ENCODE data around the gene CNTNAP4.

CNTNAP4 gene

DNA sequence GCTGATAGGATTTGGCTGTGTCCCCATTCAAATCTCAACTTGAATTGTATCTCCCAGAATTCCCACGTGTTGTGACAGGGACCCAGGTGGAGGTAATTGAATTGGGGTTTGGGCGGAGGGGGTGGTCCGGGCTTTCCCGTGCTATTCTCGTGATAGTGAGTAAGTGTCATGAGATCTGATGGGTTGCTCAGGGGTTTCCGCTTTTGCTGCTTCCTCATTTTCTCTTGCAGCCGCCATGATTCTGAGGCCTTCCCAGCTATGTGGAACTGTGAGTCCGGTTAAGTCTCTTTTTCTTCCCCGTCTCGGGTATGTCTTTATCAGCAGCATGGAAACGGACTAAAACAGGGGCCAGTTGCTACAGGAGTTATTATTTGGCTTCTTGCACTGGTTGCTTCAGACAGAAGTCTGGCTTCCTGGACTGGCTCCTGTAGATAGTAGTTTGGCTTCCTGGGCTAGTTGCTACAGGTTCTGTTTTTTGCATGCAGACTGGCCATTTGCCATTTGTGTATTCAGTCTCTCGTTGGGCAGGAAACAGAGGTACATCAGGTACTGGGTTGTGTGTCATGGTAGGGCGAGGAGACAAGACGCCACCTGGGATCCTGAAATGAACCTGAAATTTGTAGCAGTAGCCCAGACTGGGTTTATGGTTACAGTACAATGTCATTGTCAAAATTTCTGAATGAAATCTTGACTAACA, 32.6 kb downstream of the CNTNAP4 start:
- DNase-seq (ENCODE audit: low read depth in 2 of 2), result no peak

DNA sequence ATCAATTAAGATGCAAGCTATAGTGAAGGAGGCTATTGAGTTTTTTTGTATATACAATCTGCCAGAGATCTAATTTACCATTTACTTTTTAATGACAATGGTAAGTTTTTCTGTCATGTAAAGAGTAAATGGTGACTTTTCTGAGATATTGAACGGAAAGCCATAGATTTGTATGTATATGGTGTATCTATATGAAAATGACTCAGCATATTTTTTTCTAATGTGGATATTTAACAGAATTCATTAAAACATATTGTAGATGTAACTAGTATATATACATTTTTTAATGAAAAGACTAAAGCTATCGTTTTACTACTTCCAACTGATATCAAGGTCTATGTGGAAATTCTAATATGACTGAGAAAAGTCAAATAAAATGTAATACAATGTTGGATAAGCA, 34.1 kb downstream of the CNTNAP4 start:
- DNase-seq (ENCODE audit: low read depth in 2 of 2), result no peak

DNA sequence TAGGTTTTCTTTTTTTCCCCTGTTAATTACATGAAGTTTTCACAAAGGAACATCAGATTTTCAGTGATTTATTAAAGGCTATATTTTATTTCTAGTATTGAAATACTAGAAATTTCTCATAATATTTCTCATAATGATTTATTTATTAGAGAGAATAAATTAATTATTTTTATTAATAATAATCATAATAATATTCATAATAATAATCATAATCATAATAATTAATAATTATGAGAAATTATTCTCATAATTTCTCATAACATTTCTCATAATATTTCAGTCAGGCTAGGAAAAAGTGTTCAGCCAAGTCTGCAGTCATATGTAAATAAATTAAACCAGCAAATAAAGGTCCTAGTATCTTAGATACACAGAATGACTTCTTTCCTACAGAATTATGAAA, 41.4 kb downstream of the CNTNAP4 start:
- DNase-seq (ENCODE audit: low read depth in 2 of 2), result no peak

DNA sequence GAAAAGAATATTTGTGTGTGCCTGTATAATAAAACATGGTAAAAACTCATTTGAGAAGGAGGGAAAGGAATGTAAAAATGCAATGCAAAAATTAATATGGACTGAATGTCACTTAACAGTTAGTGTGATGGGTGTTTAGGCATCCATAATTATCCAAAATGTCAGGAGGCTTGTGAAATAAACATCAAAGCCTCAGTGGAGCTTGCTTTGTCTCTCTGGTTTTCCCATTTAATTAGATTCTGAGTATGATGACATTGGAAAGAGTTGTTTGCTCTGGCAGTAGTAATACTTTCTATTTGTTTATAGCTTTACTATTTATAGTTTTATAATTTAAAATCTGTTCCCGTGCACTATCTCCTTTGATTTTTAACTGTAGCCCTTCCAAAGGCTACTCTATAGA, 51.9 kb downstream of the CNTNAP4 start:
- no peak for DNase-seq (ENCODE audit: low read depth in 2 of 2)

DNA sequence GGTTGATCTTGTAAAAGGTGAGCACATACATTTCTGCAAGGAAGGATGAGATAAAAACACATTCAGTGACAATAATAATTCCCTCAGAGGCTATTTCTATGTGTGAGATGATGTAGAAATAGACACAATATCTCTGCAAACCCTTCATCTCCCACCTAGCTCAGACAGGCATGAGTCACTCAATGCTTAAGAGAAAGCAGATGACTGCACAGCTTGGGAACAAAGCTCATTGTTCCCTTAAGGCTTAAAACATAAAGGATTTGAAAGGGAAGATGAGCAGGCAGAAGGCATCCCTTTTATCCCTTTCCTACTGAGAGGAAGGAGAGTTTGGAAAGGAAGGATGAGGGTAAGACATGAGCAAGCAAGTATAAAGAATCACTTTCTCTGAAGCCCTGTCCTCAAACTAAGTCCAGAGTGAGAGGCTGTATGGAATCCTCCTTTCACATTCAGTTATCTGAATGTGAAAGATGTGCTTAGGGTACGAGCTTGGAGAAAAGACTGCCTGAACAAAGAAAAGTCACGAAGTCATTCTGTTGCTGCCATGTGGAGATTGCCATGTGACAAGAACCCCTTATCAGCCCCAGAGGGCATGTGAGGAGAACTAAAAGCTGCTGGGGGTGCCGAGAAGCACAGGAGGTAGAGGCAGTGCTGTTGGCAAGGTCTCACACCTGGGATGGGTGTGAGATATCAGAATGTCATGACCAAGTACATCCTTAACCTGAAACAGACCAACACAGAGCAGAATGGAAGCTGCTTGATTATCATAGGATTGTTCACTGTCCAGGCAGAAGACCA, 58.2 kb downstream of the CNTNAP4 start:
- no peak for DNase-seq (ENCODE audit: low read depth in 2 of 2)

DNA sequence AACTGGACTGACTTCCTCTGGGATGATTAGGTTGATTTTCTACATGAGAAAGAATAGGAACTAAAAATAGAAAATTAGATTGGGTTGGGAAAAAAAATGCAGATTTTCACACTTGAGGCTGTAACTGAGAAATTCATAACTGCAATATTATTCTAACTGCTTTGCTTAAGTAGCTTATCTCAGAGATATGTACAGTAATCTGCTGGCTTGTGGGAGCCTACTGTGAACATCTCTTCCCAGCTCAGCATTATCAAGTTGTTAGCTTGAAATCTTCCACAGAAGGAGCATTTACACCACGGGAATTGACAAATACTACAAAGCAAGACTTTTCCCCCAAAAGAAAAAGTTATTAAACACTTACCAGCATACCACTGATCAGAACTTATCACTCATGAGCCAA, 58.9 kb downstream of the CNTNAP4 start:
- no peak for DNase-seq (ENCODE audit: low read depth in 2 of 2)

DNA sequence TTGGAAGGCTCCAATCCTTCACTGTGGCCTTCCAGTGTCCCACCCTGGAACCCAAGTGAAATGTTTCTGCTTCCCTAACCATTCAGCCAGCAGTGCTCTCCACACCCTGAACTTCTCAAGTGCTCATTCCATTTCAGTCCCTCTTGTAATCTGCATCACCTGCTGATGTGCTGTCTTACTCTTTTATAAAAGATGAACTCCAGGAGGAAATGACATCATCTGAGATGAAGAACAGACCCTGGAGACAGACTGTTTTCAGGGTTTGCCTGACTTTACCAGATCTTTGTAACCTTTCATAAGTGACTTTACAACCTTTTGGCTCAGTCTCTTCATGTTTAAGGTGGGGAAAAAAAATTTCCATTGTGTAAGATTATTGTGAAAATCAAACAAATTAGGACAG, 61.3 kb downstream of the CNTNAP4 start:
- DNase-seq (ENCODE audit: low read depth in 2 of 2), result no peak

DNA sequence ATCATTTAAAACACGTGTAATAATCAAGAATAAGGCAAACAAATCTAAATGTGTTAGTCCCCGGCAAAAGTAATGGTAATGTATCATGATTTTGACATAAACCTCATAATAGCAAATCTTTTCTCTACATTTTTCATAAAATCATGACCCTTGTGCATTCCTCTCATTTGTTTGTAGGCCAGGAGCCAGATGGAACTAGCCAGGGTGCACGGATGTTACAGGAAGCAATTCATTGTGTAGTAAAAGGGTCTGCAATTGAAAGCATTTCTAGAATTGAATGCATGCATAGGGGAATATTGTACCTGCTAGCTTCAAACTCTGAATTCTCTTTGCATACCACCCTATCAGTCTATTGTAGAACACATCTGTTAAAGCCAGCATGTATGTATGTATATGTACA, 66.6 kb downstream of the CNTNAP4 start:
- DNase-seq (ENCODE audit: low read depth in 2 of 2), result no peak

DNA sequence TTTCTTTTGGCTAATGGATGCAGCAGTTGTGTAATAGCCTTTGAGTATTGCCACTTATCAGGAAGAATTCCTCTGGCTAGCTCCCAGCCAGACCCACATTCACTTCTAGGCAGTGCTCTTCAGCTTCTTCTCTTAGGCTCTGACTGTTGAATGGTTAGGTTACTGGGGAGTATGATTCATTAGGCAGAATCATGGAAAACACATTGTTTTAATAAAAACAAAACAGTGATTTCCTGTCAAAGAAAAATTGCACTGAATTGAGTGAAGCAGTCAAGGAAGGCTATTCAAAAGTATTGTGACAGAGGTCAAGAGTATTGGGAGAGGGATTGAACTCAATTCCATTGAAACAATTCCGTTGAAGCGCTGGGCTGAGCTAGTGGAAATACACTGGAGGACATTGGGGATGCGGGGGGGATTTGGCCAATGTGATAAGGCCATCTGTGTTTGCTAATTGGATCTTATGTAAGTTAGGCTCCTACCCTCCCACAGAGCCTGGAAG, 68.0 kb downstream of the CNTNAP4 start:
- no peak for DNase-seq (ENCODE audit: low read depth in 2 of 2)

DNA sequence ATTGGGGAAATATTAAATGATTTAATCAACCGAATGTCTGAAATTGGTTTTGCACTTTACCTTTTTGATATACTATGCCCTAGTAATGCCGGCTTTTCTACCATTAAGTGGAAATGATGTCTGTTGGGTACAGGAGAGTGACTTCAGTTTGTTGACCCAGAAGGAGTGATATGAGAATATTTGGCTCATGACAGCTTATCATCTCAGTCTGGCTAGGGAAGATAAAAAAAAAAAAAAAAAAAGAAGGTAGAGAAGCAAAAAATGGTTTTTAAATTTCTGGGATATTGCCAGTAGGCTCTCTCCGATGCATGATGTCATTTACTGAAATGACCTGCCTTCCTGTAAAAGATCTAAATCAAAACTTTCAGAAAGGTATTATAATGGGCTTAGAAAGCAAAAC, 69.0 kb downstream of the CNTNAP4 start:
- no peak for DNase-seq (ENCODE audit: low read depth in 2 of 2)

DNA sequence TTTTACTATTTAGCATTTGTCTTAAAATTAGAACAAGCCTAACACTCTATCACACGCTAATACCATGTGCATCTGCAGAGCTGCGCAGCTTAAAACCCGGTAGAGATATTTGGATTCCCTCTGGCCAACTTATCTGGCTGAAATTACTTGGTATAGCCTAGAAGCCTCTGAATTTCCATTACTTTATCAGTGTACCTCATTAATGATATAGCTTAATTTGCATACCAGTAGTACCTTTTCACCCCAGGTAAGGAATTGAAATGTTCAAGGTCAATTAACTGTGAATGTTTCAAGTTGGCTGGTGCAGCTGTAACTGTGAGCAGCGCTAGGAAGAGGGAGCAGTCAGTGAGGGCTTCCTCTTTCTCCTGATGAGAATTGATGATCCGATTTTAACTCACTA, 74.2 kb downstream of the CNTNAP4 start:
- DNase-seq (ENCODE audit: low read depth in 2 of 2), result no peak

DNA sequence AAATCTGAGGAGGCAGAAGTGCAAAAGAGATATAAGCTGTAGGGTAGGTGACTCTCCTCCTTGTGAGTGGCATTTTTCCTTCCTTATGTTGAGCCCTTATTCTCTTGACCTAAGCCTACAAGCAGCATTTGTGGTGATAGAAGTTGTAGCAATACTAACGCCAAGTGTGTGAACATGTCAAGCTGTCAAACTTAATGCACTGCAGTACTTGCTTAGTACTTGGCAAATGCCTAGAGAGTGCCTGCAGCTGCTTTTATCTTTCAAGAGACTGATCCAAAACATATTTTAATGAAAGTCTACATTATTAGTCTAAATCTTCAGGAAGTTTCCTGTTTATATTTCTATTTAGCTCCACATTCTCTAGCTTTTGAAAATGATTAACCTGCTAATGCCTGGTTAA, 83.2 kb downstream of the CNTNAP4 start:
- no peak for DNase-seq (ENCODE audit: low read depth in 2 of 2)

DNA sequence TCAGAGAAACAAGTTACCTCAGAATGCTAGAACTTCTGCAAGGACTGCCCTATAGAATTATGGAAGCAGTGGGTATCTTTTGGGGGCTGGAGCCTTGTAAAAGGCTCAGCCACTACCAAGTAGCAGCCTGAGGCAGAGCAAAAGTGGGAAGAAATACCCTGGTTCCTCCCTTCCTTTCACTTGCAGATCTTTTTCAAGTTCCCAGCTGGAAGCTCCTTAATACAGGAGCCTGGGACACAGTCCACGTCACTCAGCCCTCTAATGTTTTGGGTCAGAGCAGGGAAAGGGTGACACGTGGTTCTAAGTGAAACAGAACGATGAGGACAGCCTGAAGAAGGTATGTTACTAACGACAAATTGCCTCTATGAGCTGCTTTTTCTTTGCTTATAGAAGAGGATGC, 93.1 kb downstream of the CNTNAP4 start:
- DNase-seq (ENCODE audit: low read depth in 2 of 2), result no peak

DNA sequence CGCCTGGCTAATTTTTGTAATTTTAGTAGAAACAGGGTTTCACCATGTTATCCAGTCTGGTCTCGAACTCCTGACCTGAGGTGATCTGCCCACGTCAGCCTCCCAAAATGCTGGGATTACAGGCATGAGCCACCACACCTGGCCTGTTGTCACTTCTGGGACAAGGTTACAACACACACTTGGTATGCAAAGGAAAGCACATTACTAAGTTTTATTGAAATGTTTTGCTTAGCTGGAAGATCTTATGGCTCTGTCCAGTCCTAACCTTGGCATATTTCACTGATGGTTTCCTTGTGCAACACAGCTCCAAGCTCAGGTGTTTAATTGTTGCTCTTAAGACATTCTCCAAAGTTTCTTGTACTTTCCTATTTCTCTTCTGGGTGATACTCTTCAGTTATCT, 94.2 kb downstream of the CNTNAP4 start:
- DNase-seq (ENCODE audit: low read depth in 2 of 2), result no peak

DNA sequence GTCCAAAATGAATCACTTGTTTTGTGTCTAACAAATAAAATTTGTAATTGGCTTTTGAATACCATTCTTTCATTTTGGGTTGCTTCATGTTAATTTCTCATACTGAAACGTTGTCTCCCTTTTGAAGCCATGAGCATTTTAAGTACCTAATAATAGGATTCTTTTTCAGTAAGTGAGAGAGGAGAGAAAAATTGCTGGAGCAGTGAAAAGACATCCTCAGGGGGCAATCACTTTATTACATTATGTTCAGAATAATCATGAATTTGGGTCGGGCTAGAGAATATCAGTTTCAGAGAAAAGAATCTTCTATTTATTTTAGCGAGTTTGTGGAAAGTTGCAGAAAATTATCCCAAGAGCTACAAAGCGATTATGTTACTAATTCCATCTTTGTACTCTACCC, 96.8 kb downstream of the CNTNAP4 start:
- no peak for DNase-seq (ENCODE audit: low read depth in 2 of 2)

DNA sequence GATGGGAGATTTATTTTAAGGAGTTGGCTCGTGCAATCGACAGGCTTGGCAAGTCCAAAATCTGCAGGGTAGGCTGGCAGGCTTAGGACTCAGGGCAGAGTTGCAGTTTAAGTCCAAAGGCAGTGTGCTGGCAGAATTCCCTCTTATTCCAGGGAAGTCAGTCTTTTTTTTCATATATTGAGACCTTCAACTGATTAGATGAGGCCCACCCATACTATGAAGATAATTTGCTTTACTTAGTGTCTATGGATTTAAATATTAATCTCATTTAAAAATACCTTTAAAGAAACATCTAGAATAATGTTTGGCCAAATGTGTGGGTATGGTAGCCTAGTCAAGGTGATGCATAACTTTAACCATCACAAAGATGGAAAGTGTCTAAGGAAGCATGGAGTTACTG, 99.8 kb downstream of the CNTNAP4 start:
- no peak for DNase-seq (ENCODE audit: low read depth in 2 of 2)

DNA sequence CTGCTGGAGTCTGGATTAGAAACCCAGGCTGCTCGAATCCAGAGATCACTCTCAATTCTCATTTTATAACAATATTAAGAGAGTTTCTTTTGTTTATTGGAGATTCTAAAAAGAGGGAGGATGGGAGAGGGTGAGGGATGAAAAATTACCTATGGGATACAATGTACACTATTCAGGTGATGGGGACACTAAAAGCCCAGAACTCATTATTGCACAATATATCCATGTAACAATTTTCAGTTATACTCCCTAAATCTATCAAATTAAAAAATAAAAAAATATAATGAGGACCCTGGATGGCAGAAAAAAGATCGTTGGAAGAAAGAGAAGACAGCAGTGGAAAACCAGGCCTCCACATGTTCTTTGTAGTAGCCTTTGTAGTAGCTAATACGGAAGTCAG, 100.8 kb downstream of the CNTNAP4 start:
- no peak for DNase-seq (ENCODE audit: low read depth in 2 of 2)

DNA sequence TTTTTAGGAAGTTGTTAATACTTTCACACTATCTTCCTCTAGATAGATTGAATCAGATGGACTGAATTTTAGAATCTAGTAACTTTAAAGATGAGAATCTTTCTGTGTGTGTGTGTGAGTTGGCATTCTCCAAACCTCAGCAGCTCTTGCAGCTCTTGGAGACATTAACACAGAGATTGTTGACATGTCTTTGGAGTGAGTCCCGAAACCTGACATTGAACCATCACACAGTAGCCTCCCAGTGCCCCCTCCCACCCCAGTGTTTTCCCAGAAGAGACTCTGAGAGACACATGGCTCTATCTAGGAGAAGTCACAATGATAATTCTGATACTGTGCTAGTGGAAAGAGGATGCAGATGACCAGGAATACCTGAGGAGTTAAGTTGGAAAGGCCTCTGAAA, 103.9 kb downstream of the CNTNAP4 start:
- DNase-seq (ENCODE audit: low read depth in 2 of 2), result no peak

DNA sequence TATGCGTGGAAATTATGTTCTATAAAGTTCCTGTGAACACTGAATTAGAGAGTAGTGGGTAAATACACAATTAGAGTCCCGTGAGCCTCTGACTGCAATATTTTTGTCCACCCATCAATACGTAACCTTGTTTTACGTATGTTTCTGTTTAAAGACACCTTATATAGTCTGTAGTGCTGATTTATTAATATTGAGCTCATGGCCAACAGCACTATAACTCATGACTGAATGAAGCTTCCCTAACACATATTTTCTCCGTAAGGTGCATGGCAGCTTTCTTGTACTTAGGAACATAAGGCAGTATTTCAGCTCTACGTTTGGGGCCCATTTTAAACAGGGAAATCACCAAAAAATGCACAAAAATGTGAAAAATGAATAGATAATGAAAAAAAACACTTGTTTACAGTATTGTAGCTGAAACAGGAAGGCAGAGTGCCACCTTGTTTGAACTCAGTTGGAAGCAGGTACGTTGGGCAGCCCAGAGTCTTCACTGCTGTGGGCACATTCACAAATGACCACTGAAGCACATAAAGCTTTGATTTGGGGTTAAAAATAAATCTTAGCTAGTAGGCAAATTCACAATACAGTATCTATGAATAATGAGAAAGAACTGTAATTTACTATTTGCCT, 108.5 kb downstream of the CNTNAP4 start:
- DNase-seq (ENCODE audit: low read depth in 2 of 2), result no peak

DNA sequence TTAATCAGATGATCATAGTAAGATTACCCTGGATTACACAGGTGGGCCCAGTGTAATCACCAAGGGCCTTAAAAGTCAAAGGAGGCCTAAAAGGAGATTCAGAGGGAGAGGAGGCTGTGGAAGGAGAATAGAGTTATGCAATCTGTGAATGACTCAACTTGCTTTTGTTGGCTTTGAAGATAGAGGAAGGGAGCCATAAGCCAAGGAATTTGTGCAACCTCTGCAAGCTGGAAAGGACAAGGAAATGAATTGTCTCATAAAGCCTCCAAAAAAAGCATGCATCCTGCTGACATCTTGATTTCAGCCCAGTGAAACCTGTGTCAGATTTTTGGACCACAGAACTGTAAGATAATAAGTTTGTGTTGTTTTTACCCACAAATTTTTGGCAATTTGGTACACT, 109.6 kb downstream of the CNTNAP4 start:
- DNase-seq (ENCODE audit: low read depth in 2 of 2), result no peak

DNA sequence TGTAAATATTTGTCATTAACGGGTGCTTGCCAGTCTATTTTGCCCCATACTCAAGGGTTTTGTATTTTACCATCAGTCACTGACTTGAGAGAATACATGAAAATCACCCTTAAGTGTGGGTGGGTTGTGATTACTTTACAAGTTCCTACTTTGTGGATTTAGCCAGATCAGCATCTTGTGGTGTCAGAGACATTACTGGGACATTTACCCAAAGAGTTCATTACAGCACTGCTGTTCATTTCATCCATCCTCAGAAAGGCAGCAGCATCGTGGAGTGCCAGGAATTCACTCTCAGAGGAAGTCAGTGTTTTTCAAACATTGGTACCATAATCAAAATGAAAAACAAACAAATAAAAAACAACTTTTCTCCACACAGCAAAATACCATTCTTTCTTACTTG, 110.8 kb downstream of the CNTNAP4 start:
- DNase-seq (ENCODE audit: low read depth in 2 of 2), result no peak

DNA sequence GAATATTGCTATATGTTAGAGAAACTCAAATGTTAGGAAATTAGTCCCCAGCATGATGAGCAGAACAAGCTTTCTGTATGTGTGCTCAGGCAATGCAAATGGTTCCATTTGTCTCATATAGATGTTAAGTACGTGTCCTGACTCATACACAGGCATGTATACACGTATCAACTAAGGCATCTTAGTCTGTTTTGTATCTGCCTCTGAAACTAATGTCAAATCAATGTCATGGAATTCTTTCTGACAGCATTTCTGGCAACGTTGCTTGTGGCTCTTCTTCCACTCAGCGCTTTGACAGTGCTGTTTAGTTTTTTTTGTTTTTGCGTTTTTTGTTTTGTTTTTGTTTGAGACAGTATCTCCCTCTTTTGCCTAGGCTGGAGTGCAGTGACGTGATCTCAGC, 111.9 kb downstream of the CNTNAP4 start:
- DNase-seq (ENCODE audit: low read depth in 2 of 2), result no peak

DNA sequence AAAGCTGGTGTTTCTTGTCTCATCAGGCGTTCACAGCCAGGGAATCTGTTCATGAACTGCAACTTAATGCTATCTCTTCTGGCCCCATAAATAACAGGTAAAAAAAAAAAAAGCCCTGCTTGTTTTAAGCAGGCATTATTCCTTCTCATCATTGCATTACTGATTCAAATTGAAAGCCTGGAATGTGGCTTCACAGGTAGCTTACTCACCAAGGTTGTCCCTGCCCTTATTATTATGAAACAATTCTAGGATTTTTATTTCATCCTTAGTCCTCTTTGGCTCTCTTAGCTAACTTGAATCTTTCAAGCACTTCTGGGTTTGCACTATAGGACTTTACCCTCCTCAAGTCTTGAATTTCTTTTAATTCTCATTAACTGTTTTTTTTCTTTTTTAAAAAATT, 113.3 kb downstream of the CNTNAP4 start:
- no peak for DNase-seq (ENCODE audit: low read depth in 2 of 2)
